Fibroblast of skin of left biceps (primary cell): ENCODE measurements around the gene IL22RA1.

Experiments
- DNase-seq, 2 experiments: peaks; one replicate each; pipeline ENCODE4 v3.0.0-alpha.2; 2013; ENCODE audit warnings: low read depth in 2 of 2

IL22RA1 gene

GRCh38 chr1:24142546-24143534 lies at the start of gene IL22RA1:
TSS of gene IL22RA1 (minus strand) at chr1:24143140. CDS start at chr1:24143082, 58 bp downstream.
- DNase-seq = no peak

GRCh38 chr1:24191860-24192259 lies 48.9 kb upstream of the IL22RA1 start:
- no peak for DNase-seq

GRCh38 chr1:24190983-24191461 lies 48.1 kb upstream of the IL22RA1 start:
- no peak for DNase-seq

GRCh38 chr1:24189528-24189927 lies 46.6 kb upstream of the IL22RA1 start:
- no peak for DNase-seq

GRCh38 chr1:24186993-24187790 lies 44.3 kb upstream of the IL22RA1 start, which contains the start of gene IFNLR1:
TSS of gene IFNLR1 (minus strand) at chr1:24187289. CDS start at chr1:24187248, 41 bp downstream.
- no peak for DNase-seq

GRCh38 chr1:24186711-24186992 lies 43.7 kb upstream of the IL22RA1 start:
- DNase-seq = no peak

GRCh38 chr1:24186031-24186710 lies 43.2 kb upstream of the IL22RA1 start:
- no peak for DNase-seq

- DNase-seq = no peak
Measured at GRCh38 chr1:24185076-24185475, 42.1 kb upstream of the IL22RA1 start.

- no peak for DNase-seq
Measured at GRCh38 chr1:24182061-24182460, 39.1 kb upstream of the IL22RA1 start.

GRCh38 chr1:24181619-24182018 lies 38.7 kb upstream of the IL22RA1 start:
- no peak for DNase-seq

GRCh38 chr1:24180676-24181075 lies 37.7 kb upstream of the IL22RA1 start:
- no peak for DNase-seq

GRCh38 chr1:24179251-24179840 lies 36.4 kb upstream of the IL22RA1 start:
- no peak for DNase-seq

GRCh38 chr1:24178407-24178806 lies 35.5 kb upstream of the IL22RA1 start:
- DNase-seq = no peak

- no peak for DNase-seq
Measured at GRCh38 chr1:24177161-24177560, 34.2 kb upstream of the IL22RA1 start.

GRCh38 chr1:24175033-24175755 lies 32.3 kb upstream of the IL22RA1 start:
- DNase-seq = no peak

- no peak for DNase-seq
Measured at GRCh38 chr1:24173638-24174575, 31.0 kb upstream of the IL22RA1 start.

GRCh38 chr1:24172598-24172997 lies 29.7 kb upstream of the IL22RA1 start:
- DNase-seq = no peak

- no peak for DNase-seq
Measured at GRCh38 chr1:24169286-24169685, 26.3 kb upstream of the IL22RA1 start.

GRCh38 chr1:24168245-24168644 lies 25.3 kb upstream of the IL22RA1 start:
- DNase-seq = no peak

GRCh38 chr1:24167008-24167407 lies 24.1 kb upstream of the IL22RA1 start:
- DNase-seq = no peak
